Measurements from ENCODE around the gene PRDM16.

- no peak for TF ChIP-seq CTCF (IDR thresholded peaks at IDR 0.05; ENCODE audit: insufficient read depth, low read depth, low read length)
- no peak for TF ChIP-seq EZH2 (IDR thresholded peaks at IDR 0.05; ENCODE audit: insufficient read depth, low read length)
These were observed 137.7 kb downstream of the PRDM16 start for GRCh38 chr1:3206696-3207095.

Data from astrocyte (in vitro differentiated cells and primary cell).